NCI-H345 treated with DMSO at 0.1 percent for 48 hours (cell line): ENCODE measurements around the gene GLRB.
"Not testable (repeated sequence)": the region's sequence is repeated elsewhere in the genome, so short reads cannot be mapped to it uniquely, and the experiment has no call there.

Source experiments
- DNase-seq: peaks from one replicate; lab custom pipeline; 2025; ENCODE audit not compliant: unreplicated experiment; lab: John Stamatoyannopoulos, UW

GLRB gene

DNA sequence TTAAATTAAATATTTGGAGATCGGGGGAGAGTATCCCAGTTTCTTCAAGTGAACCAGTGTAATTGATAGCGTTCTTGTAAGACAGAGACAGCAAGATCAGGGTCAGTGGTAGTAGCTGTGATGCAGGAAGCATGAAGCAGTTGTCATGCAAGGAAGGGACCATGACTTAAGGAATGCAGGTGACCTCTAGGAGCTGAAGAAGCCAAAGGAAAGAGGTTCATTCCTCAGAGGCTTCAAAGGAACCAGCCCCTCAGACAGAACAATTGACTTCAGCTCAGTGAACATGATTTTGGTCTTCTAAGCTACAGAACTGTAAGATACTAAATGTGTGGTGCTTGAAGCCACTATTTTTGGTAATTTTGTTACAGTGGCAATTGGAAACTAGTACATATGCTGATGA lies 51.6 kb downstream of the GLRB start:
- DNase-seq = no peak

DNA sequence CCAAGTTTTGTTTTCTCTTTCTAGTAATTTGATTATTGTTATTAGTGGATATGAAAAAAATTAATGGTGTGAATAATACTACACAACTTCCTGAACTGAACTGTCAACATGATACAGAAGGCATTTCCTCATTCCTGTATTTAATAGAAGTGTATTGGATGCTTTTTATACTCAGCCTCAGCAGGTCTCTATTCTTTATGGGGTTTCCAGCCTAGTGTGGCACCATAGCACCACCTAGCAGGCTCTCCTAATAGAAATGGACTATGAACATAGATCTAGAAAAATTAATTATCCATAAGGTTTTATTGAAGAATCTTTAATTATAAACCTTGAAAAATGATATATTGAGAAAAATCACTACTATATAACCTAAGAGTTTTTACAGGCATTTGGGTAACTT lies 52.4 kb downstream of the GLRB start:
- DNase-seq = no peak

DNA sequence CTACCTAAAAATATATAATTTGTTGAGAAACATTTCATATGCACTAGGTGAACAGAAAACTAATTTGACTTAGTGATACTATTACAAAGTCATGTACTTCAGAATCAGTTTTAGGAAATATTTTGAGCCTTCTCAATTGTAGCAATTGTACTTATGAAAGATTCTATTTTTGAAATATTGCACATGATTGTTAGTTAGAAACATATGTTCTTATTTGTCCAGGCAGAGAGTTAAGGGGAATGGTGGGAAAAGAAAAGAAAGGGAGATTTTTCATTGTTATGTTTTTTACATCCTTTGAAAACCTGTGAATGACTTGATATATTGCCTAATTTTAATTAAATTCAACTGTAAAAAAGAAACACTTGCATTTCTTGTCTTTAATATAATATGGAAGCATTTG lies 66.0 kb downstream of the GLRB start:
- no peak for DNase-seq

DNA sequence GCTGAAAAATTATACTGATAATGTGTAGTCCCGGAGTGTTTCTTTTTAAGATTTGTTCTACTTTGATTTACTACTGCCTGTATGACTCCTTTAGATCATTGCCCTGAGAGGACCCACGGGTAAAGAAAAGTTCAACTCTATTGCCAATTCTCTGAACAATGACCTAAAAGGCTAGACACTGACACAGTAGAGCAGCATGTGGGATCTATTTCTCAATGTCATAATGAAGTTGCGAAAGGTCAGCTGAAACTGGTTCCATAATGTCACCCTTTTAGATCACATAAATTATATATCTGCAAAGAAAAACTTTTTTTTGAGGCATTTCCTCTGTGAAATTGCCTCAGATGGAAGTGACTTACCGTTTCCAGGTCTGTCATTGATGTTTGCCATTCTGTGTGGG lies 67.4 kb downstream of the GLRB start:
- no peak for DNase-seq

DNA sequence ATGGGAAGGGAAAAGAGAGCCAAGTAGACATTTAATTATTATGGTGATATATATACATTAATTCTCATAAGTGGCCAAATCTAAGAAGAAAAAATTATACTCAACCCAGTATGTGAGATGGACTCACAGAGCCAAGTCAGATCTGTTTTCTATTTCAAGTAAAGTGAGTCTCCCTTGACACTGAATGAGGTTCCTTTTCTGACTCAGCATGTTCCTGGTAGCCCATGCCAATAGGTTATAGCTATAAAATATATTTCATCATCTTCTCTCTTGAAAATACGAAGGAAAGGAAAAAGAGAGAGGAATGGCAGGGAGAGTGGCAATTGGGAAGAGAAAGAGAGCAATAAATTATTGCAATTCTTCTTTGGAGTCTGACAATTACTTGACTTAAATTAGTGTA lies 75.8 kb downstream of the GLRB start:
- no peak for DNase-seq

DNA sequence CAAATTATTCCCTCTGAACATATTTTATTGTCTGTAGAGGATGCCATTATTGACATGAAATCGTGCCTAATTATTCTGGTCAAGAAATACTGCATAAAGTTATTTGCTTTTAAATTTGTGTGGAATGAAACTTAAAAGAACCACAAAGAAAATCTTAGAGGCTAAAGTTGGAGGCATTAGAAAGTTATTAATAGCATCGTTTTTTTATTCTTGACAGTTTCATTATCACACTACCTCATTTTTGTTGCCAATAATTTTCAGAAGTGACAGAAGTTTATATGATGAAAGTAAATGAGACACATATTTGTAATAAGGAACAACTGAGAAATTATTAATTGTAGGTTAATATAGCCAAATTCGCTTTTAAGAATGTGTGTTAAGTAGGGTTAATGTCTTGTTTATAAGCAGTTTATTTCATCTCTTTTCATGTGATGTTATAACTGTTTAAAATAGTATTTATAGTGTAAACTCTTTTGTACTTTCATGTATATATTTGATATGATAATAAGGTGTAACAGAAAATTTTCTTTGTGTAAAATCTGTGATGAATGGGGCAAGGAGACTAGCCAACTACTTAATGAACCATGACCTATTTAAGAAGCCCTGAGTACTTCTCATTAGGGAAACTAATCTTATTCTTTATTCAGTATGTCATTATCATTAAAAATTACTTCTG lies 90.1 kb downstream of the GLRB start:
- no peak for DNase-seq

DNA sequence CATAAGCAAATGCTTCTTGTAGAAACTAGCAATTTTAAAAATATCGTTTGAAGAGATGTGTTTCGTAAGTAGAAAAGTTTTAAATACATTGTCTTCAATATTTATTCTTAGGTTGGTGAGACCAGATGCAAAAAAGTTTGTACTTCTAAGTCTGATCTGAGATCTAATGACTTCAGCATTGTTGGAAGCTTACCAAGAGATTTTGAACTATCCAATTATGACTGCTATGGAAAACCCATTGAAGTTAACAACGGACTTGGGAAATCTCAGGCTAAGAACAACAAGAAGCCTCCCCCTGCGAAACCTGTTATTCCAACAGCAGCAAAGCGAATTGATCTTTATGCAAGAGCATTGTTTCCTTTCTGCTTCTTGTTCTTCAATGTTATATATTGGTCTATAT lies 94.4 kb downstream of the GLRB start:
- no peak for DNase-seq

DNA sequence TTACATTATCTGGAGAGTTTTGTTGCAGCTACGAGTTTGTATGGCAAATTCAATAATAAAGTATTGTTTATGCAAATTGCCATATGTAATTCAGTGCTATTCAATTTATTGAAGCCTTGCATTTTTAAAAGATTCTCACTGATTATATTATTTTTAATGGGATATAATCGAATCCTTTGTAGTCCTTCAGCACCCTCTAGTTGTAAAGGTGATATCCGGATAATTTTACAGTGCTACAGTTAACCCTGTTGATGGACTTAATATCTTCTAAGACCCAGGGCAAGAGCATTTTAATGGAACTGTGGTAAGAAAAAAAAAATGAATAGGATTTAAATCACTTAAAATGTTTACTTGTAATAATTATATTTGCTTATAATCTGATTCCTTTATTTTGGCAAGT lies 96.1 kb downstream of the GLRB start:
- no peak for DNase-seq

DNA sequence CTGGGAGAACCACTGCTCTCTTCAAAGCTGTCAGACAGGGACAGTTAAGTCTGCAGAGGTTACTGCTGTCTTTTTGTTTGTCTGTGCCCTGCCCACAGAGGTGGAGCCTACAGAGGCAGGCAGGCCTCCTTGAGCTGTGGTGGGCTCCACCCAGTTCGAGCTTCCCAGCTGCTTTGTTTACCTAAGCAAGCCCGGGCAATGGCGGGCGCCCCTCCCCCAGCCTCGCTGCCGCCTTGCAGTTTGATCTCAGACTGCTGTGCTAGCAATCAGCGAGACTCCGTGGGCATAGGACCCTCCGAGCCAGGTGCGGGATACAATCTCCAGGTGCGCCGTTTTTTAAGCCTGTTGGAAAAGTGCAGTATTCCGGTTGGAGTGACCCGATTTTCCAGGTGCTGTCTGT lies 104.3 kb downstream of the GLRB start:
- not testable (repeated sequence) for DNase-seq

DNA sequence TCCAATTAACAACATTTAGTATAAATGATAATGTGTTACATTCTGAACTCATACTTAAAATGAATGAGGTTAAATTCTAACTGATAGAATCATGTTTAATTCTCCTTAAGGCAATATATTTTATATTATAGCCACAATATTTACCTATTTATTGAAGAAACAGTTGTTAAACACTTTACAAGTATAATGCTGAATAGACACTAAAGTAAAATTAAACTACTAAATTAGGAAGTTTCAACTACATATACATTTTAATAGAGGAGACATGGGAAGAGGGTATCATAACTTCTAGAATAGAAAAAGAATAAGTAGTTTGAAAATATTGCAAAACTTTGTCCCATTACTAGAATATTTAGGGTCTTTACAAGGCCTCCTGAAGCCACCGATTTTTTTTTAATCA lies 108.3 kb downstream of the GLRB start:
- DNase-seq = no peak

DNA sequence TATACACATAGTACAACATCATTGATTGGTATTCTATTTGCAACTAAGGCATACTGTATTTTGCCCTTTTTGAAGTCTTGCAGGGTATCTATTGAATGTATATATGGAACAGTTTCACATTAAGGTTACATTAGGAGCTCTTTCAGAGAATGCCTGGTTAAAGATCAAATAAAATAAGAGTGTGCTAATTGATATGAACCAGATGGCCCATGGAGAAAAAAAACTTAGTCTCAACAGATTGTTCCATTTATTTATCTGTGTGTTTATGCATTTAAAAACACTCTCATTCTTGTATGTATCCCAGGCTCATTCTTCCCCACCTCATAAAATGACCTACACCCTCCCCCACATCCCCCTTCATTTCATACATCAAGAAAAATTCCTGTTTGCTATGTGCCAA lies 109.4 kb downstream of the GLRB start:
- DNase-seq = no peak

DNA sequence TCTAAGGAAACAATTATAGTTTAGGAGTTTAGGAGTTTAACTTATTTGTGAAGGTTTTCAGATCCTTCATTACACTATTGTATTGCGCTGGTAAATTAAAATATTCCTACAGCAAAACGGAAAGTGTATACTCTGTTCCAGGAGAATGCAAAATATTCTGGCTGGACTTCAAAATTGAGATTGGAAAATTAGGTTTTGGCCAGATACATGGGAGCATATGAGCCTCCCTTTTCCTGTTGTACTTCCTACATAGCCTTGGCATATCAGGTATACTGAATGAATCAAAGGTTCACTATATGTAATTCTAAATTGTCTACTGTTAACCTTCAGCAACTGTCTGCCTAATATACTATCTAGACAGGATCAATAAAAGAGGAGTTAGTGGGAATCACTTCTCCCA lies 119.4 kb downstream of the GLRB start:
- no peak for DNase-seq

DNA sequence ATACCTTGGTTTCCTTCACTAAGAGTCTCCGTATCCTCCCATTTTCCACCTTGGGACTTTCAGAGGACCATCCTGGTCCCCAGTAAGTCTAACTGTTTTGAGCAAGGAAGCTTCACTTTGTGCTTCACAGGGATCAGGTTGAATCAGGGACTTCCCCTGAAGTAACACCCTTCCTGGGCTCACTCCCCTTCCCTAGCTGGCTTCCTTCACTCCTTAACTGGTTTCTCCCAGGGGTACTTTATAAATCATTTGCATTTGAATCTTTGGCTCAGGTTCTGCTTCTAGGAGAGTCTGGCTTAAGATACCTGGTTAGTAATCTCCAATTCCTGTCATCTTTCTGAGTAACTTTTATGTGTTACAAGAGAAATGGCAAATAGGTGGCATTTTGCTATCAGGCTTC lies 120.1 kb downstream of the GLRB start:
- DNase-seq = no peak

DNA sequence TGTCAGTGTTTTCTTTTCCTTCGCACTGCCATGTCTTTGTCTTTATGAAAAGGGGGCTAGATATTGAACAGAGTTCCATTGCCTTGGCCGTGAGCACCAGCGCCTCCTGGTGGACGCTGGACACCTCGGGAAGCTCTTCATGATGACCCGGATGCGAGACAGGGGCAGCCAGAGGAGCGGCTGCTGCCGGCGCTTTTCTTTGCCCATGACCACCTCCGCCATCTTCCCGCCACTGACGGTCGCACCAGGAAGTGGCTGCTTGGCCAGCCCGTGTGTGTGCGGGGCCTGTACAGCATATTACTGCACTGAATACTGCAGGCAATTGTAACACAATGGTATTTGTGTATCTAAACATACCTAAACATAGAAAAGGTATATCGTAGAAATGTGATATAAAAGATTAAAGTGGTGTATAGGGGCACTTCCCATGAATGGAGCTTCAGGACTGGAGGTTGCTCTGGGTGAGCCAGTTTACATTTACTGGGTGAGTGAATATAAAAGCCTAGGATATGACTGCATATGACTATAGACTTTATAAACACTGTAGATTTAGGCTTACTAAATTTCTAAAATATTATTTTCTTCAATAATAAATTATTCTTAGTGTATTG lies 128.8 kb downstream of the GLRB start:
- DNase-seq = no peak

DNA sequence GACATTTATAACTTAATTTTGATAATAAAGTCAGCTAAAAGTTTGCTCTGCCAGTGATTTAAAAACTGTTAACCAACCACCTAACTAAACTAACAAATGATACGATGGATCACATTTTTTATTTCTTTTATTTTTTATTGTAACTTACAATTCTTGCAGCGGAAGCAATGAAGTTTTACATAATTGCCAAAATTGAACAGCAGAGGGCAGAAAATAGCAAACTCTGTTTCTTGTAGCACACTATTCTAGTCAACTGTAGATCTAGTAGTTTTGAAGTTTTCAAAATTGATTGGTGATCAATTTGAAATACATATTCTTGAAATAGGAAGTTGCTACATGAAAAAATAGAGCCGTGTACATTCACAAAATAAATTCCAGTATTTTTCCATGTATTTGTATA lies 141.8 kb downstream of the GLRB start:
- peak; percentile 6 for DNase-seq

DNA sequence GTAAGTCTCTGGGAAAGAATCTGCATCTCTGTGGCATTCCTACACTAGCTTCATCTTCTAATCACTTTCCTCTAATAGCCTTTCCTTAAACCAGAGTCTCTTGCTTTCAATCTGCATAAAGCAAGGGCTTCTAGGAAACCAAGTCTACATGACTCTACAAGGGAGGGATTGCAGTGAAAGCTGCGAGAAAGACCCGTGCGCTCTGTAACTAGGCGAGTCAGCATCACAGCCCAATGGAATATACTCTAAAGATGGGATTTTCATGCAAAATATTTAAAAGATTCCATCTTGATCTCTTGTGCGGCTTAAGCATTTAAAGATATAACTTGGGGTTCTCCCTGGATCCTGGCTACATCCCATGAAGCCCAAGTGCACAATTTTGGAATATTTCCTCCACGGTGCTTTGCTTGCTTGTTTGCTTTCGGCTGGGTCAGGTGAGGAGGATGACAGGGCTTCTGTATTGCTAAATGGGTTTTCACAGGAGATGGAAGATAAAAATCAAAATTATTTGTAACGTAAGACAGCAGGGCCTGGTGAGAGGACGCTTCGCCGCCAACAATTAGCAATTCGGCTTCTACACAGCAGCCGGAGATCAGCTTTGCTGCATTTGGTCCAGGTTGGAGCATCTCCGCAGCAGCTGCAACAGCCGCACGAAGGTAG lies 143.9 kb downstream of the GLRB start:
- DNase-seq = peak; percentile 41

DNA sequence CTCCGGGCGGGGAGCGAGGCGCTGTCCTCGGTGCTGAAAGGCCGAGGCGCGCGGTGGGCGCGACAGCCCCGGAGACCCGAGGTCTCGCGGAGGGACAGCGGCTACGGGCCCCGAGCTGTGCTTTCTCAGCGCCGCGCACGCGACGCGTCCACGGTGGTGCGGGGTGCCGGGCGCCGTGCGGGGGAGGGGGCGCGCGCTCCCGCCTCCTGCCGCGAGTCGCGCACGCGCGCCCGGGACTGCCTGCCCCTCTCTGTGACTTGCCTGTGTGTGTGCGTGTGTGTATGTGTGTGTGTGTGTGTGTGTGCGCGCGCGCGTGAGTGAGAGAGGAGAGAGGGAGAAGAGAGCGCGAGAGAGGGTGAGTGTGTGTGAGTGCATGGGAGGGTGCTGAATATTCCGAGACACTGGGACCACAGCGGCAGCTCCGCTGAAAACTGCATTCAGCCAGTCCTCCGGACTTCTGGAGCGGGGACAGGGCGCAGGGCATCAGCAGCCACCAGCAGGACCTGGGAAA lies 144.5 kb downstream of the GLRB start, which contains the start of gene GRIA2:
Gene GRIA2, plus strand, starts transcription at position 358 of the 511 bp plus-strand sequence. CDS start 315 bp downstream, outside the sequence.
- peak; percentile 38 for DNase-seq

DNA sequence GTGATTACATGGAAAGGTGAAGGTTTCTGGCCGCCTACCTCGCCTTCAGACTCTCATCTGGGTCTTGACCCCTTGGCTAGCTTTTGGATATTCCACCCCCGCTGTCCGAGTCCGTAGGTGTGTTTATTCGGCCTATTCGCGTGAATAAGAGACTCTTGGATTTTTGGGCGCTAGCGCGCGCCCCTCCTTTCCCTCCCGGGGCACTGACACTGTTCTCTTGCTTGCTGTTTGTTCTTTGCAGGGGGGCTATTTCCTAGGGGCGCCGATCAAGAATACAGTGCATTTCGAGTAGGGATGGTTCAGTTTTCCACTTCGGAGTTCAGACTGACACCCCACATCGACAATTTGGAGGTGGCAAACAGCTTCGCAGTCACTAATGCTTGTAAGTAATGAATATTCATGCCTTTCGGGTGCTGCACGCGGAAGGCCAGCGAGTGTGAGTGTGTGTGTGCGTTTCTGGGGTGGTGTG lies 145.5 kb downstream of the GLRB start:
- DNase-seq = peak; percentile 37
